NCI-H1694 (cell line): ENCODE results near the gene COMMD10.
"Not testable (repeated sequence)": the region's sequence is repeated elsewhere in the genome, so short reads cannot be mapped to it uniquely, and the experiment has no call there.

Source experiments
- DNase-seq: peaks from one replicate; lab custom pipeline; 2025; lab: John Stamatoyannopoulos, UW

The COMMD10 gene

DNA sequence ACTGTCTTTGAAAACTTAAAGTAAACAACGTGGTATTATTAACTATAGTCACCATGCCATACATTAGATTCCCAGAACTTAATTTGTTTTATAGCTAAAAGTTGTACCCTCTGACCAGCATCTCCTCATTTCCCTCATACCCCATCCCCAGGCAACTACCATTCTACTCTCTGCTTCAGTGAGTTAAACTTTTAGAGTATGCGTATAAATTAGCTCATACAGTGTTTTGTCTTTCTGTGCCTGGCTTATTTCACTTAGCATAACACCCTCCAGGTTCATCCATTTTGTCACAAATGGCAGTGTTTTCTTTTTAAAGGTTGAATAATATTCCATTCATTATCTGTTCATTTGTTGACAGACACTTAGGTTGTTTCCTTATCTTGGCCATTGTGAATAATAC is 14.2 kb downstream of the COMMD10 start:
- DNase-seq: no peak

DNA sequence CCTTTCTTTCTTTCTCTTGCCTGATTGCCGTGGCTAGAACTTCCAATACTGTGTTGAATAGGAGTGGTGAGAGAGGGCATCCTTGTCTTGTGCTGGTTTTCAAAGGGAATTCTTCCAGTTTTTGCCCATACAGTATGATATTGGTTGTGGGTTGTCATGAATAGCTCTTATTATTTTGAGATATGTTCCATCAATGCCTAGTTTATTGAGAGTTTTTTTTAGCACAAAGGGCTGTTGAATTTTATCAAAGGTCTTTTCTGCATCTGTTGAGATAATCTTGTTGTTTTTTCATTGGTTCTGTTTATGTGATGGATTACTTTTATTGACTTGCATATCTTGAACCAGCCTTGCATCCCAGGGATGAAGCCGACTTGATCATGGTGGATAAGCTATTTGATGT is 20.1 kb downstream of the COMMD10 start:
- not testable (repeated sequence) for DNase-seq

DNA sequence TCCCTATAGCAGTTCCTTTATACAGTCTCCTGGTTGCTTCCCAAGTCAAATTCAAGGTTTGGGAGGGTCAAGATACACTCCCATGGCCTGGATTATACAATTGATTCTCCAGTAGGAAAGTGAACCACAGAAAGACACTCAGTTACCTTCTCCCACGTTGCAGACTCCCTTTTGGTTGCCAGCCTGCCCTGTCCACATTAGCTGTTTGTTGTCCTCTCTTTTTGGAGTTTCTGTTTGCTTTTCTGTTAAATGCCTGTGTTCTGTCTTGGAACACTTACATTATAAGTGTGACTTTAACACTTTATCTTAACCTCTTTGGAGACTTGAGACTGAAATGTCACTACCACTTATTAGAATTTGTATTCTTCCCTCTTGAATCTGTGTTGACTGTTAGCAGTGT is 30.3 kb downstream of the COMMD10 start:
- no peak for DNase-seq

GRCh38 chr5:116130471-116130870 is 45.6 kb downstream of the COMMD10 start:
- DNase-seq: no peak

DNA sequence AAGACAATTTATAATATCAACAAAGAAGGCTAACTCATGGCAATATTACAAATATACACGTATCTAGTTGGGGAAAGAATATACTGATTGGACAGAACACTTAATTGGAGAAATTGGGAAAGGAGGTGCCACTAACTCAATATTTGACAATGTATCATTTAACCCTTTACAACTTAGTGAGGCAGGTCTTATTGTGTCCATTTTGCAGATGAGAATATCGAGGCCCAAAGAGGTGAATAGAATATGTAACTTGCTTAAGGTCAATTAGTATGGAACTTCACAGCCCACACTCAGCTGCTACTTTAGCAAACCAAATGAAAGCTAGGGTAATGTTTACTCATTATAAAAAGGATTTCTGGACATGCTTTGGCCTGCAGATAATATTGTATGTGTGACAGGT is 46.2 kb downstream of the COMMD10 start:
- DNase-seq: no peak

- no peak for DNase-seq
Measured at GRCh38 chr5:116133281-116133680, 48.5 kb downstream of the COMMD10 start.

- DNase-seq: no peak
Measured at GRCh38 chr5:116135344-116135743, 50.5 kb downstream of the COMMD10 start.

- peak; percentile 70 for DNase-seq
Measured at GRCh38 chr5:116137544-116138378, 52.9 kb downstream of the COMMD10 start.

DNA sequence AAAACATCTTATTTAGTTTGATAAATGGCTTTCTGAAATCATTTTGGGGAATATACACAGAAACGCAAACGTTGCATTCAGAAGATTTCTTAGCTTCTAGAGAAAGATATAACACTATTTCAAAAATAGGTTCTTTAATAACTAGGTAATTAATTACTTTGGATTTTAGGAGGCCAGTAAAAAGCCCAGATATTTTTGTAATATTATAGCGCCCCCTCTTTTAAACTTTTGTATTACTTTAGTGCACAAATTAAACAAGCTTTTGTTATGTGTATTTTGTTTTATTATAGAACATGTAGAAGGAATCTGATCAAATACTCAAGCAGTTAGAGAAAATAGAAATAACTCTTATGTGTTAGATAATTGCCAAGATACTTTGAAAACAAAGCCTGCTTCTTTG is 57.7 kb downstream of the COMMD10 start:
- DNase-seq: no peak

GRCh38 chr5:116144103-116144502 is 59.3 kb downstream of the COMMD10 start:
- no peak for DNase-seq

DNA sequence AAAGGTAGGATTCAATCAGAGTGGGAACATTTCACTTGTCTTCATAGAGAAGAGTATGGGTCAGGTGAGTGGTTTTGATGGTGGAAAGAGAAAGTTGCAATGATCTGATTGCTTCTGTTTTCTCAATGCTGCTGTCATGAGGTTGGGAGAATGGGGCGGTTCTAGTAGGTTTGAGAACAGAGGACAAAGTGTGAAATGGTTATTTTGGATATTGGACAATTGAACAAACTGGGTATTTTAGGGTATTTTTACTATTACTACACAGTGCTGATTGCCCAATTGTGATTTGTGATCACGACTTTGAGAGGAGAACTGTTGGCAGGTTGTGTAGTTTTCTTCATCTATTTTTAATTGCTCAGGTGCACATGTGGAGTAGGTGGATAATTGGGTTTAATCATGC is 60.2 kb downstream of the COMMD10 start:
- DNase-seq: no peak

DNA sequence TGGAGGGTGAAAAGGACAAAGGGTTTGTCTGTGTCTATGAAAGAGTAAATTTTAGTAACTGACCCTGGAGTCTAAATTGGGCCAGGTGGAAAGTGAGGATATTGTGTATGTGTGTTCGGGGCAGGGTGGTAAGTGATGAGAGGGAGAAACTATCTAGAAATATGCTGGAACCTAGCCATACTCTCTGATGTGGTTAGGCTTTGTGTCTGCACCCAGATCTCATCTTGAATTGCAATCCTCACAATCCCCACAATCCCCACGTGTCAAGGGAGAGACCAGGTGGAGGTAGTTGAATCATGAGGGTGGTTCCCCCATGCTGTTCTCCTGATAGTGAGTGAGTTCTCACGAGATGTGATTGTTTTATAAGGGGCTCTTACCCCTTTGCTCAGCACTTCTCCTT is 60.6 kb downstream of the COMMD10 start:
- no peak for DNase-seq

DNA sequence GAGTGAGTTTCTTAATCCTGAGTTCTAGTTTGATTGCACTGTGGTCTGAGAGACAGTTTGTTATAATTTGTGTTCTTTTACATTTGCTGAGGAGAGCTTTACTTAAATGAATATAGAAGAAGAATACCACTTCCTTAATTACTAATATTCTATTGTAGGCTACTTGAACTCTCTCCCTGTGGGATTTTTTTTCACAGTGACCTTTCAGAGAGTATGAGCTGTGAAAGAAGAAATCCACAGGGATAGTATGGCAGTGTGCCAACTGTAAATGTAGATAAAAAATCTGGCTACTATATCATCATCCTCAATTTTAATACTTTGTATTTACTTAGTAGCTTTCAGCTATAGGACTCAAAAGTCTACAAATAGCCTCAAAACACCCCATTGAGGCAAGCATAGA is 67.3 kb downstream of the COMMD10 start:
- DNase-seq: no peak

- no peak for DNase-seq
Measured at GRCh38 chr5:116153687-116154174, 68.9 kb downstream of the COMMD10 start.

- DNase-seq: no peak
Measured at GRCh38 chr5:116154252-116154651, 69.4 kb downstream of the COMMD10 start.

GRCh38 chr5:116154931-116155330 is 70.1 kb downstream of the COMMD10 start:
- no peak for DNase-seq

GRCh38 chr5:116157902-116158301 is 73.1 kb downstream of the COMMD10 start:
- no peak for DNase-seq

- DNase-seq: no peak
Measured at GRCh38 chr5:116159006-116159405, 74.2 kb downstream of the COMMD10 start.

DNA sequence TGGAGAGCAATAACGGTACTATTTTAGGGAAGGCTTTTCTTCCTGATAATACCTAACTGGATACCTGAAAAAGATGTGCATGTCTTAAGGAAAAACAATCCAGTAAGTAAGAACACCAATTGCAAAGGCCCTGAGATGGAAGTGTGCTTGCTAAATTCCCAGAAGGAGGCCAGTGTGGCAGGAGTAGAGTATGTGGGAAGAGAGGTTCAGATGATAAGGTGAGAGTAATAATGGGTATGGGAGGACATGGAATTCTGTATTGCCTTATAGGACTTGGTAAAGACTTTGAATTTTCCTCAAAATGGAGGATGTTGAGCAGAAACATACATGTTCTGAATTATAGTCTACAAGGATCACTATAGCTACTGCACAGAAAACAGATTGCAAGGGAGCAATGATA is 89.3 kb downstream of the COMMD10 start:
- no peak for DNase-seq

GRCh38 chr5:116176121-116176520 is 91.3 kb downstream of the COMMD10 start:
- no peak for DNase-seq

DNA sequence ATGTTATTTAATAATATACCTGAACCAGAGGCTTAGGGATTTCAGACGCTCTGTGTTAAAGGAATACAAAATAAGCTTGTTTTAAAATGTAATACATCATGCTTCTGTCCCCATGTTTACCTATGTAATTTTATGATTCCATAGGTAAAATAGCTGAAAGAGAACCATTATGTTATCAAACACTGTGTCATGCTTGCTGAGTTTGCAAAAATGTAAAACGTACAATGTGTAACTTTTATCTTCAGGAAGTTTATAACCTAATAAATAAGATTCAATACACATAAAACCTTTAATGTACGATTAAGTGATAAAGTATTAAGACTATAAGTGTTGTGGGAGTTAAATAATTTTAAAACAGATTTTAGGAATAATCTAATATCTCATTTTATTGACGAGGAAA is 94.1 kb downstream of the COMMD10 start:
- no peak for DNase-seq

- no peak for DNase-seq
Measured at GRCh38 chr5:116209166-116209565, 124.3 kb downstream of the COMMD10 start.

- DNase-seq: no peak
Measured at GRCh38 chr5:116212225-116212624, 127.4 kb downstream of the COMMD10 start.

DNA sequence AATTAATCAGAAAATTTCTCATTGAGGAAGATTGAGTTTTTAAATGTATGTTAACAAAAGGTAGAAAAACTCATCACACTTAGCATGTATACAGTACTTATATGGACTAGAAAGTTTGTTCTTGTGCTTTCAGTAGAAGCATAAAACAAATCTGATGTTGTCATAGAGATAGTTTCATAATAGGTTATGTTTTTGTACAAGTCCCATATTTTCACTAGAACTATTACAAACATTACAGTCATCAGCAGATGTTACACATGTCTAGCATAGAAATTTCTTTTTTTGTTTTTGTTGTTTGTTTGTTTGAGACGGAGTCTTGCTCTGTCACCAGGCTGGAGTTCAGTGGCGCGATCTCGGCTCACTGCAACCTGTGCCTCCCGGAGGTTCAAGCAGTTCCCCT is 131.4 kb downstream of the COMMD10 start:
- no peak for DNase-seq
